SIG-M5 treated with dmso at 0.1 percent for 504 hours (cell line): ENCODE data around the gene ARHGAP22.
"Not testable (repeated sequence)": the region's sequence is repeated elsewhere in the genome, so short reads cannot be mapped to it uniquely, and the experiment has no call there.

Experiments used
- DNase-seq: peaks from one replicate; lab custom pipeline; 2025; ENCODE audit not compliant: unreplicated experiment; lab: John Stamatoyannopoulos, UW

The ARHGAP22 gene

DNA sequence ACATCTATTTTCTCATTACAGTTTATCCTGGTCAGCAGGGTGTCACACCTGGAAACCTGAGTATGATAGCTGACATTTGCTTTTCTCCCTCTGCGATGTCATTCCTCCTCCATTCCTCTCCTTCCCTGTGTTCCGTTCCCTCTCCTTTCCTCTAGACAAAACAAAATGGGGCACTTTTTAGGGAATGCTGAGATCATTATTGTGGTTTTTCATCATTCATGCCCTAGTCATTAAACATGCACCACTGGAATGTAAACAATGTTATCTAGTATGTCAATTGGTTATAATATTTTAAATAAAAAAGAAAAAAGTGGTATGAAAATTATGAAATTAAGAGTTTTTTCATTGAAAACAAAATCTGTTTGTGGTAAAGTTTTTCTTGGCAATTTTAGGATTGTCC is 165.8 kb downstream of the ARHGAP22 start:
- DNase-seq = no peak

- DNase-seq = no peak
Measured at GRCh38 chr10:48437546-48437945, 167.3 kb downstream of the ARHGAP22 start.

DNA sequence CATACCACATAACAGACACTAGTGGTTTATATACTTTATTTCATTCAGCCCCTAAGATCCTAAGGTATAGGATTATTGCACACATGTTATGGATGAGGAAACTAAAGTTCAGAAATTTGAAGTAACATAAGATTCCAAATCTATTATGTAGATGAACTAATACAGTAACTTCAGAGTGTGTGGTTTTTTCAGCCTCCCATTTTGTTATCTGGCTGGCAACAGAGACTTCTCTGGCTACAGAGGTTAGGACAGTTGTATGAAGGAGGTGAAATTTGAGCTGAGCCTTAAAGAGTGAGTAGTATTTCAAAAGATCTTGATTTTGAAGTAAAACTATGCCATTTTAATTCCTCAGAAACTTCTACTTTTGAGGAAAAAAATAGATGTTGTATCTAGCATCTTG is 173.0 kb downstream of the ARHGAP22 start:
- no peak for DNase-seq

- DNase-seq = no peak
Measured at GRCh38 chr10:48430402-48430993, 174.4 kb downstream of the ARHGAP22 start.

DNA sequence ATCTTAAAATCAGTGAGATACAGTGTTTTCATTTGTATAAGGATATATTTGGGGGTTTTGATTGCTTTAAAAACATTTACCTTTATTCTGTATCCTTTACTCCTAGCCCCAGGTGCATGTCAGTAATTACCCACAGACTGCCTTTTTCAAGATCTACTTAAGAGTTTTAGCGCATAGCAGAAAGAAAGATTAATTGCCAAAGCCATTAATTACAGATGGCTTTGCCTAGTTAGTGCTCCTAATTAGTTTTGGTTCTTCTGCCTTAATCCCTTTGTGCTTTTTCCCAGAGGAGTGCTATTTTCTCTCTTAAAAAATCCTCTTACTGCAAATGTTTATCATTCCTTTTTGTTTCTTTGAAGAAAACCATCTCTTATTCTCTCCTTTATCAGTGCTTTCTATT is 175.6 kb downstream of the ARHGAP22 start:
- DNase-seq = no peak

DNA sequence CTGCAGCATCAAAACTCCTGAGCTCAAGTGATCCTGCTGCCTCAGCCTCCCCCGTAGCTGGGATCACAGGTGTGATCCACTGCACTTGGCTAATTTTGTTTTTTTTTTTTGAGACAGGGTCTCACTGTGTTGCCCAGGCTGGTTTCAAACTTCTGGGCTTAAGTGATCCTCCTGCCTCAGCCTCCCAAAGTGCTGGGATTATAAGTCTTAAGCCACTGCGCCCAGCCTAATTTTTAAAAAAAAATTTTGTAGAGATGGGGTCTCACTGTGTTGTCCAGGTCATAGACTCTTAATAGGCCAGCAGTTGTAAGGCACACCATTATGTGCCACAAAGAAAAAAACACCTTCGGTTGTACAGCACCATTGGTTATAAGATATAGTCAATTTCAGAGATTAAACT is 176.0 kb downstream of the ARHGAP22 start:
- DNase-seq = no peak

GRCh38 chr10:48423884-48424283 is 181.0 kb downstream of the ARHGAP22 start:
- no peak for DNase-seq

- not testable (repeated sequence) for DNase-seq
Measured at GRCh38 chr10:48421862-48422261, 183.0 kb downstream of the ARHGAP22 start.

- no peak for DNase-seq
Measured at GRCh38 chr10:48419714-48420113, 185.2 kb downstream of the ARHGAP22 start.

- no peak for DNase-seq
Measured at GRCh38 chr10:48418189-48418788, 186.6 kb downstream of the ARHGAP22 start.

DNA sequence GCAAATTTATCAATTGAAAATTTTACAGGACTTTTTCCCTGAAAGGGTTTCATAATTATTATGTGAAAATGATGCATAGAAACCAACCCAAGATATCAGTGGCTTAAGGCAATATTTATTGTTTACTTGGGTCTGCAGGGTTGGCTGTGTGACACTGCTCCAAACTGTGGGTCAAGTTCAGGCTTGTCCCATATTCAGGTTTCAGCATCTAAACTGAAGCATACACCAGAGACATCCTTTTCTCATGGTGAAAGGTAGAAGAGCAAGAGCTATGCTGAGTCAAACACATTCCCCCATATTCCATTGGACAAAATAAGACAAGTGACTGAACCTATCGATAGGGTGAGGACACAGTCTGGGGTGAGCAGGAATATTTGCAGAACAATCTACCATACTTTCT is 187.5 kb downstream of the ARHGAP22 start:
- no peak for DNase-seq

GRCh38 chr10:48416584-48417232 is 188.2 kb downstream of the ARHGAP22 start:
- no peak for DNase-seq

DNA sequence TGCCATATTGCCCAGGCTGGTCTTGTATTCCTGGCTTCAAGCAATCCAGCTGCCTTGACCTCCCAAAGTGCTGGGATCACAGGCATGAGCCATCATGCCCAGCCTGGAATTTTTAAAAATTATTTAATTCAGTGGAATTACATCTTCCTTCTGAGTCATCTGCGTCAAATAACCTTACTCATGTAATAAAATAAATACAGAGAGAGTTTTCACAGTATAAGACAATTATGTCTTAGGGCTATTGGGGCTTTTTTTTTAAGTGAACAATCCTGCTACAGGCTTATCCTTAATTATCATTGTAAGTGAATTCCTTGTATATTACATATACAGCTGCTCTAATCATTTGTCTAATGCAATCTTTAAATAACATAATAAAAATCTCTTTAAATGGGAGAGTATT is 190.1 kb downstream of the ARHGAP22 start:
- DNase-seq = no peak

GRCh38 chr10:48414160-48414559 is 190.7 kb downstream of the ARHGAP22 start:
- no peak for DNase-seq

GRCh38 chr10:48412933-48413332 is 191.9 kb downstream of the ARHGAP22 start:
- no peak for DNase-seq

DNA sequence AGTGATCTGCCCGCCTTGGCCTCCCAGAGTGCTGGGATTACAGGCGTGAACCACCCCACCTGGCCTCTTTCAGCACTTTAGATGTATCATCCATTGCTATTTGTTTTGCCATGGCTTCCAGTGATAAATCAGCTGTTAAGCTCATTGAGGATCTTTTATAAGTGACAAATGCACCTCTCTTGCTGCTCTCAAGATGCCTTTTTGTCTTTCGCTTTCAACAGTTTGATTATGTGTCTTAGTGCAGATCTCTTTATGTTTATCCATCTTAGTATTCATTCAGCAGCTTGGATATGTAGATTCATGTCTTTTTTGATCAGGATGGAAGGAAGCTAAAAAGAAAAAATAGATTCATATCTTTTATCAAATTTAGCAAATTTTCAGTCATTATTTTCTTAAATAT is 192.8 kb downstream of the ARHGAP22 start:
- DNase-seq = no peak

DNA sequence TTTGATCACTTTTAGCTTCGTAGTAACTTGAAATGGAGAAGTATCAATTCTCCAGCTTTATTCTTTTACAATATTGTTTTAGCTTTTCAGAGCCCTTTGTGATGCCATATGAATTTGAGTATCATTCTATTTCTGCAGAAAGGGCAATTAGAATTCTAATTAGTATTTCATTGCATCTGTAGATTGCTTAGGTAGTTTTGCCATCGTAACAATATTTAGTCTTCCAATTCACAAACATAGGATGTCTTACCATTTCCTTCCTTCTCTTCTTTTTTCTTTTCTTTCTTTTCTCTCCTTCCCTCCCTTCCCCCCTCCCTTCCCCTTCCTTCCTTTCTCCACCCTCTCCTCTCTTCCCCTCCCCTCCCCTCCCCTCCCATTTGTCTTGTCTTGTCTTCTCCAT is 193.4 kb downstream of the ARHGAP22 start:
- DNase-seq = no peak

DNA sequence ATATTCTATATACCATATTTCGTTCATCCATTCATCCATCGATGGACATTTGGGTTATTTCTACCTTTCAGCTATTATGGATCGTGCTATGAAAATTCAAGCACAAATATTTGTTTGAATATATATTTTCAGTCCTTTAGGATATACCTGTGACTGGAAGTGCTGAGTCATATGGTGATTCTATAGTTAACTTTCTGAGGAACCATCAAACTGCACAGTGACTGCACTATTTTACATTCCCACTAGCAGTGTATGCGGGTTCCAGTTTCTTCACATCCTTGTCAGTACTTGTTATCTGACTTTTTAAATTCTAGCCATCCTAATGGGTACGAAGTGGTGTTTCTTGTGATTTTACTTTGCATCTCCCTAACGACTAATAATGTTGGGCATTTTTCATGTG is 194.4 kb downstream of the ARHGAP22 start:
- DNase-seq = no peak

- no peak for DNase-seq
Measured at GRCh38 chr10:48406658-48407057, 198.2 kb downstream of the ARHGAP22 start.

DNA sequence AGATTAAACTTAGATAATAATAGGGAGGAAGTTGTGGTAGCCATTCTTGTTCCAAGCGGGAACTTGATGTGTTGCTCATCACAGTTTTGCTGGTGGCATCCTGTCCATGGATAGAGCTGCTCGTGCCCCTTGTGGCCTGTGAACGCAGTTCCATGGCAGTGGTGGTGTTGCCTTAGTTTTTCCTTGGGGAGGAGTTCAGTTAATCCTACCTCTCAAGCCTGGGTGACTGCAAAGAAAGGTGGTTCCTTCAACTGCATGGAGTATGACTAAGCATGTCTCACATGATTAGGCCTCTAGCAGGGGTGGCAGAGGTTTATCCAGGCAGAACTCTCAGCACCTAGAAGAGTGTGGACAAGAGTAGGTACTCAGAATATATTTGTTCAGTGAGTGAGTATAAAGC is 198.7 kb downstream of the ARHGAP22 start:
- DNase-seq = no peak

- peak; percentile 4 for DNase-seq
Measured at GRCh38 chr10:48404646-48405045, 200.2 kb downstream of the ARHGAP22 start.

DNA sequence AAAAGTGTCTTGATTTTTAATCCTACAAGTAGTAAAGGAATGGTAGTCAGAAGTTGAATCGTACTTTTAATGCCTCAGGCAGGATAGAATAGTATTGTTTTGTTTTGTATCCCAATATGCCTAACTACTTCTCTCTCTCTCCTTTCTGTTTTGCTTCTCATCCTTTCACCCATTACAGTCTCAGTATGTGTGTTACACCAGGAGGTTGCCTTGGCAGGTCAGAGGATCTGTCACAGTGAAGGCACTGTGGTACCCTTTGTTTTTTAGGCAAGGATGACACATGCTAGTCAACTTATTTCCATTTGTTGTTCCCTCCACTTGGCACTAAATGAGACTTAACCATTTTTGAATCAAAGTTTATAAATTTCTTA is 204.0 kb downstream of the ARHGAP22 start:
- DNase-seq = no peak
